GM21528 (cell line): Measurements from ENCODE around the gene GLOD5.
A peak's percentile ranks its signal among the peaks of the same experiment; 100 is the strongest.
"Not testable (repeated sequence)": the region's sequence is repeated elsewhere in the genome, so short reads cannot be mapped to it uniquely, and the experiment has no call there.

ENCODE experiments used
- ATAC-seq: cut with Tn5 transposase; IDR thresholded peaks from one replicate; pipeline ENCODE4 v1.9.1; 2021; ENCODE audit warnings: mild to moderate bottlenecking, moderate library complexity; ENCODE audit not compliant: unreplicated experiment, low FRiP score

The GLOD5 gene

DNA sequence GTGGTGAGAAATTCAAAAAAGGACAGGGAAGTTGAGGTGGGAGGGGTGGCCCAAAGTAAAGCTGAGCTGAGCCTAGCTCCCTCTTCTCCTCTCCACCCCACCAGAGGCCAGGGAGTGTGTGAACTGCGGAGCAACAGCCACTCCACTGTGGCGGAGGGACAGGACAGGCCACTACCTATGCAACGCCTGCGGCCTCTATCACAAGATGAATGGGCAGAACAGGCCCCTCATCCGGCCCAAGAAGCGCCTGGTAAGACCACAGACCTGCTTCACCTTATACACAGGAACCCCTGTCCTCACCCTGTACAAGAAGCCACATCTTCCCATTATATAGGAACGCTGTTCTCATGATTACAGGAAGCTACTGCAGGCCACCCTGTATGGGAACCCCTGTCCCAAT lies 30.7 kb downstream of the GLOD5 start:
- ATAC-seq: no peak

DNA sequence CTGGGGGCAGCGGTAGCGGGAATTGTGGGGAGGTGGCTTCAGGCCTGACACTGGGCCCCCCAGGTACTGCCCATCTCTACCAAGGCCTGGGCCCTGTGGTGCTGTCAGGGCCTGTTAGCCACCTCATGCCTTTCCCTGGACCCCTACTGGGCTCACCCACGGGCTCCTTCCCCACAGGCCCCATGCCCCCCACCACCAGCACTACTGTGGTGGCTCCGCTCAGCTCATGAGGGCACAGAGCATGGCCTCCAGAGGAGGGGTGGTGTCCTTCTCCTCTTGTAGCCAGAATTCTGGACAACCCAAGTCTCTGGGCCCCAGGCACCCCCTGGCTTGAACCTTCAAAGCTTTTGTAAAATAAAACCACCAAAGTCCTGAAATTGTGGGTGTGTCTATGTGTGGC lies 32.4 kb downstream of the GLOD5 start:
- ATAC-seq: no peak

DNA sequence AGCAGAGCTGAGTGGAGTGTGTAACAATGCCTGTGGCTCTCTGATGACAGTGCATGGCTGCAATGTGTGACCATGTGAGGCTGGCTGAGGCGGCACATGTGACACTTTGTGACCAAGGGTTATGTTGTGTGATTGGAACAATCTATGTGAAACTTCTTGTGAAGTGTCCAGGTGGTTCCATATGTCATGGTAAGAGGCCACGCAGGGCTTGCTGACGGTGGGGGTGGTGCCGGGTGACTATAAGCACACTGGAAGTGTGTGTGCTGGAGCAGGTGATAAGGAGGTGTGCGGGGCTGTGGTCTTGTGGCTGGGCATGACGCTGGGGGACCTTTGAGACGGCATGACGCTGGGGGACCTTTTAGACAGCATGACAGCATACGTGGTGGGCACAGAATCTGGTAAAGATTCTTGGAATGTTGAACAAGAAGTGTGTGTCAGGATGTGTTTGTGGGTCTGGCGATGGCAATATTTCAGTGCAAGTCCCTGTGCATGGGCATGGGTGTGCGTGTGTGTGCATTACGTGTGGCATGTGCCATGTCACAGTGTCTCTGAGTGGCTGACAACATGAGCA lies 32.9 kb downstream of the GLOD5 start:
- ATAC-seq: no peak

DNA sequence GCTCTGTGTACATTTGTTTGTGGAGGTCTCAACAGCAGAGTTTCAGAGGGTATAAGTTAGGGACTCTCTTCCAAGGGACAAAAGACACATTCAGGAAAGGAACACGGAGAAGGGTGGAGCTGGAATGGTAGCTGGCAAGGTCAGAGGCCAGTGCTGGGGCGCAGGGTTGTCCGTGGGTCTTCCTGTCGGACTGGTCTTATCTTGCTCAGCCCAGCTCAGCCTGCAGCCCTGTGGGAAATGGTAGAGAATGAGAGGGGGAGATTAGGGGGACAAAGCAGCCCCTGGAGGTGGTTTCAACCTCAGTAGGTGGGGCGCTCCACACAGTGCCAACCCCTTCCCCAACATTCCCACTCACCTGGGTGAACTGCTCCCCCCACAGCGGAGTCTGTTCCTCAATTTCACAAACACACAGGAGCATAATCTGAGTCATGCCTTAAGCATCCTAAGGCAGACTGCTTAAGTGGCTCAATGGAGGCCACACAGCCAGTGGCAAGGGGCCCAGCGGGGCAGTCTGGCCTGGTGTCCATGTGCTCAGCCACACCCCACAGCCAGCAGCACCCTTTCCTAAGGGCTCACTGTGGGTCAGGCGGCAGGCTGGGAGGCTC lies 33.5 kb downstream of the GLOD5 start:
- no peak for ATAC-seq

DNA sequence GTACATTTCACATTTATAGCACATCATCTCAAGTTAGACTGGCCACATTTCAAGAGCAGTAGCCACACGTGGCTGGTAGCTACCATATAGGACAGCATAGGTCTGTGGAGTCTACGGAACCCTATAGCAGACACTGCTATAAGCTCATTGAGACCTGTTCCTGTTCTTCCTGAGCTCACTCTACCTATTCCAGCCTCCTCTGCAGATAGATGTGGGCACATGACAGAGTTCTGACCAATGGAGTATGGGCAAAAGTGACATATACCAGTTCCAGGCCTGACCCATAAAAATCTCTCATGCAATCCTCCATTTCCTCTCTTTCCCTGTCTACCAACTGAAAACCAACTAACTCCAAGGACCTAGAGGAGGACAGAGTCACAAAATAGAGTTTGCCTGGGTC lies 36.8 kb downstream of the GLOD5 start:
- no peak for ATAC-seq

DNA sequence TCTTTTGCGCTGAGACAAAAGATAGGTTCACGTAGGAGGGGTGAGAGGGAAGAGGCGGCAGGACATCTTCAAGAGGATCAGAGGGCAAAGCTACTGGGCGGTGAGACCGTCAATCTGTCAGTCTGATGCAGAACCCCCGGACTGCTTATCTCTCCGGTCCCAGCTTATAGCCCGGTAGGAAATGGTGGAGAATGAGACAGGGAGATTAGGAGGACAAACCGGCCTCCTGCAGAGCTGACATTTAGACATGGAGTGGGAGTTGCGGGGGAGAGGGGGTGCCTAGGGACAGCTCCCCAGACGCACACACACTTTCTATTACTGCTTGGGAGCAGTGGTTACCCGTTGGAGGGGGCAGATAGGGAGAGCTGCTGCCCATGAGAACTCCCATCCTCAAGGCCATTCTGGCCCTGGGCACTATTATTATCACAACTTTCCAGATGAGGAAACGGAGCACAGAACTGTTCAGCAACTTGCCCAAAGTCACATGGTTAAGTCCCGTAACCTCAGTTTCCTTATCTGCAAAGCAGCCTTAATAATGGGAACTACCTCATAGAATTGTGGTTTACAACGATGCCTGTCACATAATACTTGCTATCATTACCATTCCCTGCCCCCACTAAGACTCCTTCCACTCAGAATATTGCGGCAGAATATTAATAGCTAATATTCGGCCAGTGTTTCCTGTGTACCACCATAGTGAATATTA lies 39.2 kb downstream of the GLOD5 start:
- ATAC-seq: no peak

DNA sequence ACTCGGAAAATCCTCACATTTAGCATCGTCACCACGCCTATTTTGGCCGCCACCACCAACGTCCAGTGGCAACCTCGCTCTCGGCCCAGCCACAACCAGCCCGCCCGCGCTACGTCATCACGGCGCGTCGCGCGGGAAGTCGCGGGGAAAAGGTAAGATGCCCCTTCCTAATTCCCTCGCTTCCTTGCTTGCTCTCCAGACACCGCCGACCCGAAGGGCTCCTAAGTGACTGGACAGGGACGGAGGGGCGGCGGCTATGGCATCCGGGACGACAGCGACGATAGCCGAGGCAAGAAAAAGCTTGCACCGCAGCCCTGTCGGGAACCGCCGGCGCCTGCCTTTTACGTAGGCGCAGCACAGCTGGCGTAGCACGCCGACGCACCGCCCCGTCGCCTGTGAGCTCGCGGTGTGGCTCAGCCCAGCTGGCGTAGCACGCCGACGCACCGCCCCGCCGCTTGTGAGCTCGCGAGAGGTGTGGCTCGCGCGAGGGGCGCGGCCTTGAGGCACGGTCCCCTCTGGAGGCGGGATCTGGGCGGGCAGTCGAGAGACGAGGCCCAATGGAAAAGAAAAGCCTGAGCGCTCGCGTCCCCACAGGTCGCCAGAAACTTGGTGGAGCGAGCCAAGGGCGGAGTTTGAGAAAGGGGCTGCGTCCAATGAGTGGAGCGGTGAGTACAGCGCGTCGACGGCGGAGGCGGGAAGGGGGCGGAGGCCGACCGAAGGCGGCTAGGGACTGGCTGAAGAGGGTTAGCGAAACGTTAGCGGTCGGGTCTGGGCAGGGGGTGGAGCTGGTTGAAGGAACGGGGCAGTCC lies 39.9 kb downstream of the GLOD5 start, which contains the start of gene HDAC6:
HDAC6 (plus strand) TSS at position 788 of the 809 bp plus-strand sequence. CDS start 626 bp downstream, outside the sequence.
- peak; percentile 88 for ATAC-seq

DNA sequence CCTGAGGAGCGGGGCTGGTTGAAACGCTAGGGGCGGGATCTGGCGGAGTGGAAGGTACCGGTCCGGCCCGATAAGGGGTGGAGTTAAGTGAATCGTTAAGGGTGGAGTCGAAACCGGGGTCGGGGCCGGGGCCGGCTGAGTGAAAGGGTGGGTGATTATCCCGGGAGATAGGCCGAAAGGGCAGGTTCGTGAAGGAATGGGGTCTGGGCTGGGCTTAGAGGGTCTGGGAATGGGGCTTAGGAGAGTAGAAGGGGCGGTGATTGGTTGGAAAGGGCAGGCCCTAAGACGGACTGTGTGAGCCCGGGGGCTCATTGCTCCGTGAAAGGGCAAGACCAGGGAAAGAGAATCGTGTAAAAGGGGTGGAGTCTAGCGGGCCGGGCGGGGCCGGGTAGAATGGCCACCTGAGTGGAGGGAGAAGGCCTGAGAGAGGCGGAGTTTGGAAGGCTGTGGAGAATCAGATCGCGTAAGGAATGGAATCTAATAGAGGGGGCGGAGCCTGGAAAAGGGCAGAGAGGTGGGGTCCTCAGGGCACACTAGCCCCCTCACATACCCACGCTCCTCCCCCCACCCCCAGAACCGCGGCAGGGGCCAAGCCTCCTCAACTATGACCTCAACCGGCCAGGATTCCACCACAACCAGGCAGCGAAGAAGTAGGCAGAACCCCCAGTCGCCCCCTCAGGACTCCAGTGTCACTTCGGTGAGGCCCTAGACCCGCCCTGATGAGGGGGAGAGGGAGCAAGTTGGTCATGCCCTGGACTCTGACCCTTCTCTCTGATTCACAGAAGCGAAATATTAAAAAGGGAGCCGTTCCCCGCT lies 40.8 kb downstream of the GLOD5 start:
- ATAC-seq: peak; percentile 49

DNA sequence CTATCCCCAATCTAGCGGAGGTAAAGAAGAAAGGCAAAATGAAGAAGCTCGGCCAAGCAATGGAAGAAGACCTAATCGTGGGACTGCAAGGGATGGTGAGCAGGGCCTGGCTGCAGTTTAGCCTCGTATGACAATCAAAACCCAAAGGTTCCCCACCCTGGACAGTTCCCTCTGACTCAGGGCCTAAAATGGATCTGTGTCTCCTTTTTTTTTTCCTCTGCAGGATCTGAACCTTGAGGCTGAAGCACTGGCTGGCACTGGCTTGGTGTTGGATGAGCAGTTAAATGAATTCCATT lies 41.3 kb downstream of the GLOD5 start:
- no peak for ATAC-seq

DNA sequence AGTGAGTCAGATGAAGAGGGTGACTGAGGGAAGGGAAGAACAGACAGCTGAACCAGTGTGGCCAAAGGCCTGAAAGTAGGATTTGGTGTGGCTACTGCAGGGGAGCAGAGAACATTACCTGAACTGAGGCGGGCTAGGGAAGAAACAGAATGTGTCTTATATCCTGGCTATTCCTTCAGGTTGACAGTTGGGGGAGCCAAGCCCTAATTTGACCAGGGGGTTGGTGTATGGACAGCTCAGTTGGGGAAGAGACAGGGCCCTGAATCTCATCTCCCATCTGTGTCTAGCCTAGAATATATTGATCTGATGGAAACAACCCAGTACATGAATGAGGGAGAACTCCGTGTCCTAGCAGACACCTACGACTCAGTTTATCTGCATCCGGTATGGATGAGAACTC lies 44.5 kb downstream of the GLOD5 start:
- no peak for ATAC-seq

DNA sequence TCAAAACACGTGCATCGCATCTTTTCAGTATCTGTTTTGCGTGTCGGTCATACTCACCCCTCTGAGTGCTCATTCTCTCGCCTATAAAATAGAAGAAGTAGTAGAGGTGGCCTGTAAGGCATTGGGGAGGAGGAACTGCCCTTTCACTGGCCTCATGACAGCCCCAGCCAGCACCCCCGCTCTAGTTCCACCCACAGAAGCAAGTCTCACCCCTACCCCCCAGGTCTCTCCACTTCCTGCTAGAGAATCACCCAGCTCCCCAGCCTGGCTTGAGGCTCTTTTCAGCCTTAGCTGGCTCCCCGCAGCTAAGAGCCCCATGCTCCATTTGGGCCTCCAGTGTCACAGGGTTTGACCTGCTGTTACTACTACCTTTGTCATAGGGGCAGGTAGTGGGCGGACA lies 52.1 kb downstream of the GLOD5 start:
- no peak for ATAC-seq

DNA sequence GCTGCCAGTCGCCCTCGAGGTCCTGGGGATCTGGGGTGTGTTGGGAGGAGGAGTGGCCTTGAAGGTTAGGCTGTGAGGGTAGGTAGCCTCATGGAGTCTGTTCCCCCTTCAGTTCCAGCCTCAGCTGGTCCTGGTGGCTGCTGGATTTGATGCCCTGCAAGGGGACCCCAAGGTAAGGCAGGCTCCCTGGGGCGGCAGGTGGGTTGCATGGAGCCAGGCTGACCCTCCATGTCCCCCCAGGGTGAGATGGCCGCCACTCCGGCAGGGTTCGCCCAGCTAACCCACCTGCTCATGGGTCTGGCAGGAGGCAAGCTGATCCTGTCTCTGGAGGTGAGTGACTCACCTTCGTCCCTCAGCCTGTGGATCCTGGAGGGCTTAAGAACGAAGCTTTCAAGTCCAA lies 53.2 kb downstream of the GLOD5 start:
- ATAC-seq: no peak

DNA sequence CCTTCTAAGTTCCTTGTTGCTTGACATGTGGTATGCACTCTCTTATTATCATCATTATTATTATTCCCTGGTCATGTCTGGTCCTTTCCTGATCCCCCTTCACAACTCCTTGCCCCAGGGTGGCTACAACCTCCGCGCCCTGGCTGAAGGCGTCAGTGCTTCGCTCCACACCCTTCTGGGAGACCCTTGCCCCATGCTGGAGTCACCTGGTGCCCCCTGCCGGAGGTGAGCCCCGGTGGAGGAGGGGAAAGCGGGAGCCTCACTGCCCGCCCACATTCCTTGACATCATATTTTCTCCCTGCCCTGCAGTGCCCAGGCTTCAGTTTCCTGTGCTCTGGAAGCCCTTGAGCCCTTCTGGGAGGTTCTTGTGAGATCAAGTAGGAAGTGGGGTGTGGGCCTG lies 53.7 kb downstream of the GLOD5 start:
- ATAC-seq: no peak

DNA sequence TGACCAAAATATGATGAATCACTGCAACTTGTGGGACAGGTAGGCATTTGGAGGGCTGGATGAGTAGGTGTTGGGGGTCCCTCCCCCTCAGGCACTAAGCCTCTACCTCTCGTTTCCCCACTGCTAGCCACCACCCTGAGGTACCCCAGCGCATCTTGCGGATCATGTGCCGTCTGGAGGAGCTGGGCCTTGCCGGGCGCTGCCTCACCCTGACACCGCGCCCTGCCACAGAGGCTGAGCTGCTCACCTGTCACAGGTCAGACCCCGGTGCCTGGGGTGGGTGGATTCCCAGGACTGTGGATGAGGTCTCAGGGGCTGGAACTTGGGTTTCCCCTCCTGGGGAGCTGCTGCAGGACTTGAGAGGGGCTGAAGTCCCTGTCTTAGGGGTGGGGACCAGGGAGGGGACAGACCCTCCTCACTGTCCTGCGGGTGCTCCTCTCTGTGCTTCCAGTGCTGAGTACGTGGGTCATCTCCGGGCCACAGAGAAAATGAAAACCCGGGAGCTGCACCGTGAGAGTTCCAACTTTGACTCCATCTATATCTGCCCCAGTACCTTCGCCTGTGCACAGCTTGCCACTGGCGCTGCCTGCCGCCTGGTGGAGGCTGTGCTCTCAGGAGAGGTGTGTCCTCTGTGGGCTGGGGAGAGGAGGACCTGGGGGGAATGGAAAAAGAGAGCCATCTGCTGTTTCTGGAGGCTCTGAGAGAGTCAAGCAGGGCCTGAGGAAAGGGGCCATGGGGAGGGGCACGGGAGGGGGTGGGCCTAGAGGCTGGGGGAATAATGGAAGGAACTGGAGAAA lies 54.7 kb downstream of the GLOD5 start:
- ATAC-seq: no peak

DNA sequence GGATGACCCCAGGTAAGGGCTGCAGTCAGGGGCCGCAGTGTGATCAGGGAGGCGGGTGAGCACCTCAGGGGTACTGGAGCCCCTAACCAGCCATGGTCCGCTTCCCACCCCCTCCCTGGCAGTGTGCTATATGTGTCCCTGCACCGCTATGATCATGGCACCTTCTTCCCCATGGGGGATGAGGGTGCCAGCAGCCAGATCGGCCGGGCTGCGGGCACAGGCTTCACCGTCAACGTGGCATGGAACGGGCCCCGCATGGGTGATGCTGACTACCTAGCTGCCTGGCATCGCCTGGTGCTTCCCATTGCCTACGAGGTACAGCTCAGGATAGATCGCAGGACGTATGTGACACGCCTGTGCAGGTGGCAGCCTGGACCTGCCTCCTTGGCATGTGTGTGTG lies 56.6 kb downstream of the GLOD5 start:
- no peak for ATAC-seq

DNA sequence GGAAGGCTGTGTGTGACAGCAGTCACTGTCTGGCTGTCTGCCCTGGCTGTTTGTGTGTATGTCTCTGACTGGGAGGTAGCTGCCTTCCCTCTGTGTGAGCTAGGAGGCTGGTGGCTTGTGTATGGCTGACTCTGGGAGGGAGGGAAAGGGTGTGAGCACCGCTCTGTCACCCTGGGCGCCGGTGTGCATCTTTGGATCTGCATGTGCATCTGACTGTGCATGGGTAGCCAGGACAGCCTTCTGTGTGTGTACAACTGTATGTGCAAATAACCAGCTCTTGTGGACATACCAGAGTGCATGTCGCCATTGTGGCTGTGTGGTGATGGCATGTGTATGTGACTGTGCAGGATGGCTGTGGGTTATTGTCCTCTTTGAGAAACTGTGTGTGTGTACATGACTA lies 57.3 kb downstream of the GLOD5 start:
- ATAC-seq: no peak

DNA sequence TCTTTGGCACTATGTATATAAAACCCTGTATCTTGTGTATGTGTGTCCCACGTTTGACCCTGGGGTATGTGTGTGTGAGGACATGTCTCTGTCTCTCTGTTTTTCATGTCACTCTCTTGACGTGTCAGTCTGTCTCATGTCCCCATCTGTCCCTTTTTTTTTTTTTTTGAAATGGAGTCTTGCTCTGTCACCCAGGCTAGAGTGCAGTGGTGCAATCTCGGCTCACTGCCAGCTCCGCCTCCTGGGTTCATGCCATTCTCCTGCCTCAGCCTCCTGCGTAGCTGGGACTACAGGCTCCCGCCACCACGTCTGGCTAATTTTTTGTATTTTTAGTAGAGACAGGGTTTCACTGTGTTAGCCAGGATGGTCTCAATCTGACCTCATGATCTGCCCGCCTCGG lies 57.8 kb downstream of the GLOD5 start:
- ATAC-seq: not testable (repeated sequence)

DNA sequence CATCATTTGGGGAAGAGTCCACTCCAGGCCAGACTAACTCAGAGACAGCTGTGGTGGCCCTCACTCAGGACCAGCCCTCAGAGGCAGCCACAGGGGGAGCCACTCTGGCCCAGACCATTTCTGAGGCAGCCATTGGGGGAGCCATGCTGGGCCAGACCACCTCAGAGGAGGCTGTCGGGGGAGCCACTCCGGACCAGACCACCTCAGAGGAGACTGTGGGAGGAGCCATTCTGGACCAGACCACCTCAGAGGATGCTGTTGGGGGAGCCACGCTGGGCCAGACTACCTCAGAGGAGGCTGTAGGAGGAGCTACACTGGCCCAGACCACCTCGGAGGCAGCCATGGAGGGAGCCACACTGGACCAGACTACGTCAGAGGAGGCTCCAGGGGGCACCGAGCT lies 61.5 kb downstream of the GLOD5 start:
- no peak for ATAC-seq
